Globus pallidus (tissue), 1 donor: Measurements from ENCODE around the gene CCNF.
"Not testable (repeated sequence)": the region's sequence is repeated elsewhere in the genome, so short reads cannot be mapped to it uniquely, and the experiment has no call there.

Experiments used
- DNase-seq: peaks from one replicate; pipeline ENCODE4 v3.0.0-alpha.2; 2015; ENCODE audit warnings: low spot score

The CCNF gene

GRCh38 chr16:2429034-2429770, at the start of gene CCNF:
Gene CCNF, plus strand, starts transcription at chr16:2429447. Its CDS starts 35 bp downstream, at chr16:2429482.
- DNase-seq = peak; percentile 95

- DNase-seq = no peak
Measured at GRCh38 chr16:2383501-2383900, 45.7 kb upstream of the CCNF start.

GRCh38 chr16:2384426-2384825, 44.8 kb upstream of the CCNF start:
- DNase-seq = no peak

- no peak for DNase-seq
Measured at GRCh38 chr16:2385190-2385836, 43.9 kb upstream of the CCNF start.

- DNase-seq = not testable (repeated sequence)
Measured at GRCh38 chr16:2385982-2386381, 43.3 kb upstream of the CCNF start.

- DNase-seq = no peak
Measured at GRCh38 chr16:2386990-2387389, 42.3 kb upstream of the CCNF start.

GRCh38 chr16:2388139-2388874, 40.9 kb upstream of the CCNF start:
- DNase-seq = no peak

GRCh38 chr16:2388875-2389433, 40.3 kb upstream of the CCNF start:
- no peak for DNase-seq

GRCh38 chr16:2392025-2392424, 37.2 kb upstream of the CCNF start:
- DNase-seq = no peak

- no peak for DNase-seq
Measured at GRCh38 chr16:2398520-2398919, 30.7 kb upstream of the CCNF start.

GRCh38 chr16:2404099-2404498, 25.1 kb upstream of the CCNF start:
- no peak for DNase-seq

GRCh38 chr16:2415085-2415484, 14.2 kb upstream of the CCNF start:
- no peak for DNase-seq

GRCh38 chr16:2420035-2420434, 9.2 kb upstream of the CCNF start:
- no peak for DNase-seq

- no peak for DNase-seq
Measured at GRCh38 chr16:2422123-2422867, 7.0 kb upstream of the CCNF start.

GRCh38 chr16:2424061-2425007, 4.9 kb upstream of the CCNF start:
- no peak for DNase-seq

GRCh38 chr16:2425008-2425518, 4.2 kb upstream of the CCNF start:
- DNase-seq = no peak

- DNase-seq = no peak
Measured at GRCh38 chr16:2425825-2426430, 3.3 kb upstream of the CCNF start.

- DNase-seq = no peak
Measured at GRCh38 chr16:2426941-2427361, 2.3 kb upstream of the CCNF start.

- DNase-seq = no peak
Measured at GRCh38 chr16:2427526-2427925, 1.7 kb upstream of the CCNF start.
